HepG2 (cell line): ENCODE results near the gene ZG16B. TPM values are rescaled to one million over a fixed set of nuclear protein-coding genes. Genes with fewer than 3 reads are reported as not detected.

Experiments
- ATAC-seq: fragments of 200-7000 bp; cut with Tn5 transposase; 3 replicates; pipeline ENCODE4 v1.9.1; 2020; ENCODE audit warnings: mild to moderate bottlenecking, moderate library complexity
- BruUV-seq: library from RNA; stranded (reverse); fragments of 400-500 nt; replicated peaks from 2 replicates; lab custom pipeline; 2021; lab: Mats Ljungman, UMichigan
- CTCF ChIA-PET: fragments of 300-600 bp; formaldehyde crosslinking; extraction: SDS; loops from one replicate; lab custom pipeline; 2021; ENCODE audit warnings: low total read pairs, inconsistent platforms, low intra/inter-chr PET ratio; lab: Yijun Ruan, JAX
- POLR2A ChIA-PET: fragments of 350-600 bp; sonication (Branson Sonifier 250); formaldehyde crosslinking; loops from one replicate; lab custom pipeline; 2020; ENCODE audit warnings: antibody characterized with exemption, inconsistent platforms; lab: Yijun Ruan, JAX
- DNase-seq: peaks from one replicate; pipeline ENCODE4 v3.0.0-alpha.2; 2015; ENCODE audit warnings: low spot score
- FAIRE-seq: peaks from 3 replicates; lab custom pipeline; 2011; peaks lifted over from hg19 to GRCh38; lab: Jason Lieb, UNC
- H2AFZ ChIP-seq: one replicate; pipeline ENCODE4 v1.6.1; 2011; ENCODE audit warnings: low read length, inconsistent platforms
- H3K27ac ChIP-seq: fragments of 300-600 bp; 3 replicates; pipeline ENCODE4 v1.8.0; 2011; ENCODE audit warnings: mixed run types, mild to moderate bottlenecking, mixed read lengths, low read length, inconsistent platforms; ENCODE audit not compliant: insufficient read depth; ENCODE audit errors: extremely low read length
- H3K27me3 ChIP-seq, 2 experiments: fragments of 200-600 bp in 1 of 2; 2 replicates in 1 of 2; 3 replicates in 1 of 2; pipeline versions ENCODE4 v1.6.0 to v1.8.0; 2011; ENCODE audit warnings: low read length in 2 of 2, mild to moderate bottlenecking in 2 of 2, moderate library complexity in 2 of 2, inconsistent platforms in 1 of 2; ENCODE audit not compliant: insufficient read depth in 2 of 2, control insufficient read depth in 1 of 2
- H3K36me3 ChIP-seq, 2 experiments: fragments of 200-600 bp in 1 of 2; replicated peaks in 1 of 2; 2 replicates in 1 of 2; 3 replicates in 1 of 2; pipeline versions ENCODE4 v1.5.1 to v1.8.0; 2011; ENCODE audit warnings: low read length in 2 of 2, inconsistent platforms in 1 of 2; ENCODE audit not compliant: insufficient read depth in 2 of 2, control insufficient read depth in 1 of 2
- H3K4me1 ChIP-seq: 2 replicates; pipeline ENCODE4 v1.5.1; 2012; ENCODE audit warnings: low read length, inconsistent platforms; ENCODE audit not compliant: insufficient read depth
- H3K4me2 ChIP-seq: 2 replicates; pipeline ENCODE4 v1.6.0; 2011; ENCODE audit warnings: low read depth, low read length, inconsistent platforms
- H3K4me3 ChIP-seq, 3 experiments: fragments of 200-600 bp in 1 of 3; sonication (generic), shearing (Covaris generic) in 1 of 3; replicated peaks in 1 of 3; 2 replicates each; pipeline ENCODE4 v1.5.1; 2011 to 2016; ENCODE audit warnings: low read length in 3 of 3, inconsistent platforms in 2 of 3, low read depth in 2 of 3, mild to moderate bottlenecking in 2 of 3, control low read depth in 1 of 3, mixed read lengths in 1 of 3; ENCODE audit not compliant: insufficient read depth in 1 of 3
- H3K79me2 ChIP-seq: one replicate; pipeline ENCODE4 v1.6.1; 2011; ENCODE audit warnings: low read length, inconsistent platforms; ENCODE audit not compliant: insufficient read depth
- H3K9ac ChIP-seq: 2 replicates; pipeline ENCODE4 v1.6.0; 2011; ENCODE audit warnings: mild to moderate bottlenecking, low read depth, low read length, inconsistent platforms; ENCODE audit not compliant: insufficient read depth
- H3K9me3 ChIP-seq: 2 replicates; pipeline ENCODE4 v1.5.1; 2012; ENCODE audit warnings: mild to moderate bottlenecking, low read length
- H4K20me1 ChIP-seq: 2 replicates; pipeline ENCODE4 v1.6.0; 2011; ENCODE audit warnings: inconsistent platforms, mild to moderate bottlenecking, low read length, moderate library complexity; ENCODE audit not compliant: insufficient read depth
- CEBPG ChIP-seq: IDR thresholded peaks from 2 replicates; pipeline ENCODE4 v1.6.1; 2016
- FOXP4 ChIP-seq: sonication (generic); formaldehyde crosslinking; IDR thresholded peaks from 2 replicates; pipeline ENCODE4 v1.4.0; 2020; ENCODE audit warnings: missing genetic modification reagents
- IRF2 ChIP-seq: IDR thresholded peaks from 2 replicates; pipeline ENCODE4 v1.6.1; 2018; ENCODE audit warnings: missing genetic modification reagents, missing compliant biosample characterization
- TRIM24 ChIP-seq: sonication (generic); formaldehyde crosslinking; IDR thresholded peaks from 2 replicates; pipeline ENCODE4 v1.8.0; 2022; ENCODE audit warnings: mild to moderate bottlenecking, missing genetic modification reagents
- ZNF207 ChIP-seq: fragments of 450-650 bp; IDR thresholded peaks from 2 replicates; pipeline ENCODE4 v1.6.1; 2016; ENCODE audit warnings: antibody characterized with exemption, borderline replicate concordance
- WGBS: methylation state at CpG from one replicate; pipeline ENCODE4 v1.1.6; 2017; ENCODE audit warnings: low lambda C conversion rate; 5-methylcytosine and 5-hydroxymethylcytosine counted together
- in situ Hi-C: cut with HindIII; loops from 2 replicates; pipeline ENCODE4 v1.10.0; 2017; ENCODE audit warnings: low pct_unique_long_range_greater_than_20kb; ENCODE audit not compliant: extremely low pct_ligation_motif_present
- intact Hi-C: fragments of 100-400 bp; cut with micrococcal nuclease; formaldehyde crosslinking; loops from one replicate; pipeline ENCODE4 v1.10.0; 2022; ENCODE audit not compliant: unreplicated experiment
- polyA plus RNA-seq, 8 experiments: library from polyadenylated mRNA; depleted of rRNA in 3 of 8; stranded (reverse) in 7 of 8; unstranded in 1 of 8; fragments of >200 nt; fragmentation: Illumina TruSeq in 4 of 8; extraction: Trizol in 4 of 8; gene quantifications; 2 replicates each; pipeline versions ENCODE4 v1.2.1 to v1.2.3, GENCODE V29; 2011 to 2016; ENCODE audit warnings: low read depth in 4 of 8, missing spikeins in 1 of 8, mixed read lengths in 1 of 8; ENCODE audit not compliant: insufficient read depth in 1 of 8
- total RNA-seq, 5 experiments: library from RNA; depleted of rRNA; stranded (reverse); fragments of >200 nt; fragmentation: Illumina TruSeq; extraction: Trizol; gene quantifications; 2 replicates each; pipeline ENCODE4 v1.2.3, GENCODE V29; 2016; ENCODE audit warnings: low read depth in 1 of 5
- TF ChIP-seq, protein P1 (sequence below): sonication (generic); formaldehyde crosslinking; IDR thresholded peaks from 2 replicates; pipeline ENCODE4 v1.4.0; 2020; ENCODE audit warnings: mild to moderate bottlenecking, missing genetic modification reagents, borderline replicate concordance

ZG16B gene
- total and polyA plus RNA-seq, 2 of the 13 experiments (the other 11 are each of a cell fraction or from before 2014, with no cell fraction given) = 1.5 to 11.3 TPM

- H3K27me3 ChIP-seq = peaks cover 0 to 14% of the 10 kb centered on the region in 2 experiments; a peak in 1 of 5 replicates
- BruUV-seq = no TSS peak
- CTCF ChIA-PET = interaction anchor here (4.2 kb wide), 1 partner anchor 16 kb away, joined by 30 read pairs; no protein-coding TSS in a partner anchor
Measured at GRCh38 chr16:2852731-2853507, 22.8 kb downstream of the ZG16B start.

More at GRCh38 chr16:2852731-2853507, 22.8 kb downstream of the ZG16B start:
- H2AFZ ChIP-seq = no peak overlapping the region
- no peaks in the 10 kb centered on the region for H4K20me1 ChIP-seq
- intact Hi-C loops = no loop called here
- POLR2A ChIA-PET = no interaction called here
- 21% methylated on average over 10 of the region's 56 CpGs for WGBS
- no peak for FAIRE-seq
- peaks cover 6% of the 10 kb centered on the region; the same call in 1 of the 2 replicates for H3K9me3 ChIP-seq
- no peak for DNase-seq
- H3K4me1 ChIP-seq = peaks cover 5% of the 10 kb centered on the region
- no peaks in the 10 kb centered on the region for H3K36me3 ChIP-seq
- H3K79me2 ChIP-seq = no peaks in the 10 kb centered on the region
- no peak overlapping the region for H3K4me2 ChIP-seq
- no peak overlapping the region for H3K4me3 ChIP-seq
- TF ChIP-seq, protein P1, sequence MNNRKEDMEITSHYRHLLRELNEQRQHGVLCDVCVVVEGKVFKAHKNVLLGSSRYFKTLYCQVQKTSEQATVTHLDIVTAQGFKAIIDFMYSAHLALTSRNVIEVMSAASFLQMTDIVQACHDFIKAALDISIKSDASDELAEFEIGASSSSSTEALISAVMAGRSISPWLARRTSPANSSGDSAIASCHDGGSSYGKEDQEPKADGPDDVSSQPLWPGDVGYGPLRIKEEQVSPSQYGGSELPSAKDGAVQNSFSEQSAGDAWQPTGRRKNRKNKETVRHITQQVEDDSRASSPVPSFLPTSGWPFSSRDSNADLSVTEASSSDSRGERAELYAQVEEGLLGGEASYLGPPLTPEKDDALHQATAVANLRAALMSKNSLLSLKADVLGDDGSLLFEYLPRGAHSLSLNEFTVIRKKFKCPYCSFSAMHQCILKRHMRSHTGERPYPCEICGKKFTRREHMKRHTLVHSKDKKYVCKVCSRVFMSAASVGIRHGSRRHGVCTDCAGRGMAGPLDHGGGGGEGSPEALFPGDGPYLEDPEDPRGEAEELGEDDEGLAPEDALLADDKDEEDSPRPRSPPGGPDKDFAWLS = no peak
- TF ChIP-seq IRF2 (CRISPR knock-in tag) (no peak), ZNF207 (no peak), CEBPG (CRISPR knock-in tag) (no peak), FOXP4 (CRISPR knock-in tag) (no peak), TRIM24 (CRISPR knock-in tag) (no peak)
- TF ChIP-seq, all 625 proteins: peak for 0
- ATAC-seq = no peak
- Histone ChIP-seq H3K27ac (no peak overlapping the region), H3K9ac (no peak overlapping the region)
- in situ Hi-C loops = no loop called here
